IPS DF 19.7 (cell line): Measurements from ENCODE around the gene LGALS7B.
"Not testable (repeated sequence)": the region's sequence is repeated elsewhere in the genome, so short reads cannot be mapped to it uniquely, and the experiment has no call there.

ENCODE experiments used
- DNase-seq: peaks from one replicate; pipeline ENCODE4 v3.0.0-alpha.2; 2013; ENCODE audit warnings: low read depth, low spot score

LGALS7B gene

DNA sequence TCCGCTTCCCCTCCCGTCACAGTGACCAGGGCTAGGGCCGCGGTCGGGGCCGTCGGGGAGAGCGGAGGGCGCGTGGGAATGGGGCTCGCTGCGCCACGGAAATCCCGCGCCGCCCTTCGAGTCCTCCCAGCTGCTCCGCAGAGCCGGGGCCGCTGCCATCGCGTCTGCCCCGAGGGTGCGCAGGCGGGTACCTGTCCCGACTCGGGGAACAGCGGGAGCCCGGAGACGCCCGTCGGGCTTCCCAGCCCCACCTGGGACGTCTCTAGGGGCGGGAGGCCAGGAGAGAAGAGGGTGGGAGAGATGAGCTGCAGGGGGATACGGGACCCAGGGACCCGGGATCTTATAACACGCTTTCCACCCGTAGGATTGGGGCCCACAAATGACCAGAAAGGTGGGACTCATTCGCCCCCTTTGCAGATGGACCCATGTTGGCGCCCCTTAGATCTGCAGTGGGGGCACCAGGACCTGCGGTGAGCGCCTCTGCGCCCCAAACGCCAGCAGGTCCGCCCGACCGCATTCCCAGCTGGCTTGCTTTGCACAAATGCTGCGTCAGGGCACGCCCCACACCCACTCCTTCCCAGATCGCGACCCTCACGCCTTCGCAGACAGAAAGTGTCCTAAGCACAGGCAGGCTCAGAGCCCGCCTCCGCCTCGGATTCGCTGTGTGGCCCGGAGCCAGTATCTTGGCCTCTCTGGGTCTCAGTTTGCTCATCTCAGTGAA lies 18.6 kb upstream of the LGALS7B start:
- not testable (repeated sequence) for DNase-seq

DNA sequence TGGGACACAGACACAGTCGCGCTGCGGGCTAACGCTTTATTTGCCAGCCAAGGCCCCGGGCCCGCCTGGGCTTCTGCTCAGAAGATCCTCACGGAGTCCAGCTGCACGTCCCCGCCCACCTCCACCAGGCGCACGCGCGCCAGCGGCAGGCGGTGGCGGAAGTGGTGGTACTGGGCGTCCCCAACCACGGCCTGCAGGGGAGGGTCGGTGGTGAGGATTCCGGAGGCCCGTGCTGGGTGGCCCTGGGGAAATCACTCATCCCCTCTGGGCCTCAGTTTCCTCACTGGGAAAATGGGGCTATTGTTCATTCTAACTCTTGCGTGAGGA lies 18.1 kb upstream of the LGALS7B start:
- DNase-seq = not testable (repeated sequence)

DNA sequence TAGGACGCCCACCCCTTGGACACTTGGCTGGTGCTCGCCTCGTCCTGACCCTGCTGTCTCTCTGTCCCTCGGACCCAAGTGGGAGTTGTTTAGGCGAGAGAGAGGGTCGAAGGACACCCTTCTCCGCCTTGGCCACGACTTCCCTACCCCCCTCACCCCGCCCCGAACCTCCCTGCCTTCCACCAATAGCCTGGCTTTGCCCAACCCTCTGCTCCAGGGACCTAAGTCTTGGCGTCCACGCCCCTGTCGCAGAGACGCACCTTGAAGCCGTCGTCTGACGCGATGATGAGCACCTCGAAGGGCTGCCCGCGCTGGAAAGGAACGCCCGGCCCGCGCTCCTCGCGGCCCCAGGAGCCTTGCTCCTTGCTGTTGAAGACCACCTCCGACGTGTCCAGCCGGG lies 17.4 kb upstream of the LGALS7B start:
- not testable (repeated sequence) for DNase-seq

GRCh38 chr19:38773469-38774177 lies 15.4 kb upstream of the LGALS7B start, which contains the start of gene LGALS7:
Gene LGALS7 (minus strand): TSS chr19:38773517. CDS start chr19:38773492, 25 bp downstream.
- no peak for DNase-seq

DNA sequence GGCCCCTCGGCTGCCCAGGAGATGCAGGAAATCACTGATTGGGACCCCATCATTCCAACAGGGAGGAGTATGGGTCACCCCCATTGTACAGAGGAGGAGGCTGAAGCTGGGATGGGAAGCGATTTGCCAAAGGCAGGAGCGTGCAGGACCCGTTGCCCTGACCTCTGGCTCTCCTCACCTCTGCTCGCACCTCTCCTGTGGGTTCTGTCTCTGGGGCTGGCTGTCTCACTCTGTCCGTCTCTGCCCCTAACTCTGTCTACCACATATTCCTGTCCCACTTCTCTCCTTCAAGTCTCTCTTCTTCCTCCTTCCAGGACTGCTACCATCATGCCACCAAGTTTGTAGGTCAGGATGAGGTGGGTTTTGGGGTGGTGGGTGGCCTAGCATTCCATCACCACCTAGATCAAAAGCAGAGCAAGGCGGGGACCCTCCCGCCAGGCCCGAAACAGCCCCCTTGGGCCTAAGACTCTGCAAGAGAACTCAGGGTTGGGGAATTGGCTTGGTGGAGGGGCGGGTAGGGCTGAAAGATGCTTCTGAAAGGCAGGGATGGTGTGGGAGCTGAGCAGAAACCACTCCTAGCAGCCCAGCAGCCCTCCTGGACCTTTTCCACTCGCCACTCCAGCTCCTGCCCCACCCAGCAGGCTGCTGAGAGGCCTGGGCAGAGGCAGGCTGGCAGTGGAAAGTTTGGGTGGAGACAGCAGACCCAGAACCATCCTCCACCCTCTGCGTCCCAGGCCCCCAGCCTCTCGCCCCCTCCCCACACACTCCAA lies 14.6 kb upstream of the LGALS7B start:
- DNase-seq = no peak

- DNase-seq = no peak
Measured at GRCh38 chr19:38778733-38779132, 10.3 kb upstream of the LGALS7B start.

DNA sequence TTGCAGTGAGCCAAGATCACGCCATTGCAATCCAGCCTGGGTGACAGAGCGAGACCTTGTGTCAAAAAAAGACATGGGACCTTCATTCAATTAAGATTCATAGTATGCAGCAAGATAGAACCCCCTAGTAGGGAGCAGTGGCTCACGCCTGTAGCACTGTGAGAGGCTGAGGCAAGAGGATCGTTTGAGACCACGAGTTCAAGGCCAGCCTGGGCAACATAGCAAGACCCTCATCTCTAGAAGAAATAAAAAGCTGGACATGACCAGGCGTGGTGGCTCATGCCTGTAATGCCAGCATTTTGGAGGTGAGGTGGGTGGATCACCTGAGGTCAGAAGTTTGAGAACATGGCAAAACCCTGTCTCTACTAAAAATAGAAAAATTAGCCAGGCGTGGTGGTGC lies 8.6 kb upstream of the LGALS7B start:
- DNase-seq = no peak

DNA sequence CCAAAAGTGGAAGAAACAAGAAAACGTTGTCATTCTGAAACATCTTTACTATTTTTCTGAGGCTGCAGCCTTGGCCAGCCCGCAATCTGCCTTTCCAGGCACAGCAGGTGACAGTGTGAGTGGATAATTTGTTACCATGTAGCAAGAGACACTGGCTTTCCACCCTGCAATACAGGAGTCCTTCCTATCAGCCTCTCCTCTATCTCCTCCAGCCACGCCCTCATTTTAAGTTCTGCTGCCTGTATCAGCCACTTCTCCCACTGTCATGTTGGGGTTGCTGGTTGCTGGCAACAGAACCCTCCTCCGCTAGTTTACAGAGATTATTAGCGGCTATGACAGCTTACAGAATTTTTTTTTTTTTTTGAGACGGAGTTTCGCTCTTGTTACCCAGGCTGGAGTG lies 7.9 kb upstream of the LGALS7B start:
- no peak for DNase-seq

DNA sequence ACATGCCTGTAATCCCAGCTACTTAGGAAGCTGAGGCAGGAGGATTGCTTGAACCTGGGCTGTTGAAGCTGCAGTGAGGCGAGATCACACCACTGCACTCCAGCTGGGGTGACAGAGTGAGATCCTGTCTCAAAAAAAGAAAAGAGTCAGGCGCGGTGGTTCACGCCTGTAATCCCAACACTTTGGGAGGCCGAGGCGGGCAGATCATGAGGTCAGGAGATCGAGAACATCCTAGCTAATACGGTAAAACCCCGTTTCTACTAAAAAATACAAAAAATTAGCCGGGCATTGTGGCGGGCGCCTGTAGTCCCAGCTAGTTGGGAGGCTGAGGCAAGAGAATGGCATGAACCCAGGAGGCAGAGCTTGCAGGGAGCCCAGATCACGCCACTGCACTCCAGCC lies 6.8 kb upstream of the LGALS7B start:
- not testable (repeated sequence) for DNase-seq

DNA sequence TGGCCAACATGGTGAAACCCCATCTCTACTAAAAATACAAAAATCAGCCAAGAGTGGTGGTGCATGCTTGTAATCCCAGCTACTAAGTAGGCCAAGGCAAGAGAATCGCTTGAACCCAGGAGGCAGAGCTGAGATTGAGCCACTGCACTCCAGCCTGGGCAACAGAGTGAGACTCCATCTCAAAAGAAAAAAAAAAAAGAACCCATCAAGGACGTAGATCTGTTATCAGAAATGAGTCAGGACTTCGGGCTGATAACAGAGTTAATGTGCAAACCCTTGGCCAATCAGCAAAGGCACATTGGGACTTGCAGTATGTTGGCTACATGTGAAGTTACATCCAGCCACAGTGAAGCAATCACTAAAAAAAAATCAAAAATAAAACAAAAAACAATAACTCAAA lies 4.8 kb upstream of the LGALS7B start:
- no peak for DNase-seq

- DNase-seq = no peak
Measured at GRCh38 chr19:38785187-38785699, 3.8 kb upstream of the LGALS7B start.

- DNase-seq = not testable (repeated sequence)
Measured at GRCh38 chr19:38786061-38786460, 2.9 kb upstream of the LGALS7B start.

- no peak for DNase-seq
Measured at GRCh38 chr19:38786572-38787265, 2.3 kb upstream of the LGALS7B start.

DNA sequence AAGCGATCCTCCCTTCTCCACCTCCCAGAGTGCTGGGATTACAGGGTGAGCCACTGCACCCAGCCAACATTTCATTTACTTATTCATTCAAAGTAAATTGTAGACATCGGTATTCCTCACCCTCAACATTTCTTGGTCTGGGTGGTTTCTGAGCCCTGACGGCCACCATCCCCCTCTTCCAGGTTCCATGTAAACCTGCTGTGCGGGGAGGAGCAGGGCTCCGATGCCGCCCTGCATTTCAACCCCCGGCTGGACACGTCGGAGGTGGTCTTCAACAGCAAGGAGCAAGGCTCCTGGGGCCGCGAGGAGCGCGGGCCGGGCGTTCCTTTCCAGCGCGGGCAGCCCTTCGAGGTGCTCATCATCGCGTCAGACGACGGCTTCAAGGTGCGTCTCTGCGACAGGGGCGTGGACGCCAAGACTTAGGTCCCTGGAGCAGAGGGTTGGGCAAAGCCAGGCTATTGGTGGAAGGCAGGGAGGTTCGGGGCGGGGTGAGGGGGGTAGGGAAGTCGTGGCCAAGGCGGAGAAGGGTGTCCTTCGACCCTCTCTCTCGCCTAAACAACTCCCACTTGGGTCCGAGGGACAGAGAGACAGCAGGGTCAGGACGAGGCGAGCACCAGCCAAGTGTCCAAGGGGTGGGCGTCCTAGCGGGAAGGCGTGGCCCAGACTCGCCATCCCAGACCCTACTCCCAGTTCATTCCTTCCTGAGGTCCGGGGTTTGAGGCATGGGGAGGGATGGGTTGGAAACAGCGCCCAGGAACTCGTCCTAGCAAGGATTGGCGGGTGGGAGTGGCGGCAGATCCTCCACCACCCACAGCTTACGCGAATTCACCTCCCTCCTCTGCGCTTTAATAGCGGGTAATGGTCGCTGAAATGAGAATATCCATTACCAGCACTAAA lies 1.8 kb downstream of the LGALS7B start:
- DNase-seq = not testable (repeated sequence)

- not testable (repeated sequence) for DNase-seq
Measured at GRCh38 chr19:38791451-38792064, 2.6 kb downstream of the LGALS7B start.

DNA sequence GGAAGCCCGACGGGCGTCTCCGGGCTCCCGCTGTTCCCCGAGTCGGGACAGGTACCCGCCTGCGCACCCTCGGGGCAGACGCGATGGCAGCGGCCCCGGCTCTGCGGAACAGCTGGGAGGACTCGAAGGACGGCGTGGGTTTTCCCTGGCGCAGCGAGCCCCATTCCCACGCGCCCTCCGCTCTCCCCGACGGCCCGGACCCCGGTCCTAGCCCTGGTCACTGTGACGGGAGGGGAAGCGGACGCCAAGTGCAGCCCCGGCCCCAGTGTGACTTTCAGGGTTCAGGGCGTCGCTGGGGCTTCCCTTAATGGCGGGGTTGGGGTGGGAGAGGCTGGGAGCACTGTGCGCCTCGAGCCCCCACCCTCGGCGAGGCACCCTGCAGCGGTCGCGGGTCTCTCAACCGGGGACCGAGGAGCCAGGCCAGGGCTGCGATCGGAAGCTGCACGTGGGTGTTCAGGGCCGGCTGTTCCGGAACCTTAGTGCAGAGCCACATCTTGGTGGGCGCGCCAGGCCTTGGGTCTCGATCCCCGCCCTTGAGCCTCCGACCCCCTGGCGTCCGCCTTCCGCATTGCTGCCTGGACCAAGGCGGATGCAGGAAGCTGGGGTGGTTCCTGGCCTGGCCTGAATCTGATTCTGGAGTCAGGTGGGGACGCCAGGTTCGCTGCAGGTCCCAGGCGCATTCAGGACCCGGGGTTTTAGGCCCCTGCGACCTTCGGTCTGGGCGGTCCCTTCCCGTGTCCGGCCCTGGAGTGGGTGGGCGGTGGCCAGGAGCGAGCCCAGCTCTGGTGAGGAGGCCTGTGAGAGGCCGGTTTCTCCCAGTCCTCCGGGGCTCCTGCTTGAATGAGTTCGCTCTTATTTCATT lies 3.5 kb downstream of the LGALS7B start:
- DNase-seq = no peak

DNA sequence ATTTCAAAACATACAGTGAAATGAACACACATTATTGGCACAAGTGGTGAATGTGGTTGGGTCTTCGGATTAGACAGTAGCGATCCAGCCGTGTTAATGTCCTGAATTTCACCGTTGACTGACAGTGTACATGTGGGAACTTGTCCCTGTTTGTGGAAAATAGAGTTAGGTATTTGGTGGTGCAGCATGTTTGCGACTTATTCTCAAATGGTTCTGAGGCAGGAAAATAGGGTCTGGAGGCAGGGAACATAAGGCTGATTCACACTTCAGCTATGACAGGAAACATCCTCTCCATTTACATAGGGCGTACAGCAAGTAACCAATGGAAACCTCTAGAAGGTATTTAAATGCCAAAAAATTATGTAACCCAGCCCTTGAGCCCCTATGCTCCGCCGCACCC lies 4.2 kb downstream of the LGALS7B start:
- no peak for DNase-seq

GRCh38 chr19:38793671-38794070 lies 4.7 kb downstream of the LGALS7B start:
- no peak for DNase-seq

GRCh38 chr19:38795549-38795948 lies 6.5 kb downstream of the LGALS7B start:
- no peak for DNase-seq
